Adrenal gland (tissue), 12 donors: Measurements from ENCODE around the gene CEP131. TPM values are rescaled to one million over a fixed set of nuclear protein-coding genes. Genes with fewer than 3 reads are reported as not detected.

Experiments
- DNase-seq, 7 donors: peaks; one replicate each; pipeline ENCODE4 v3.0.0-alpha.2; 2019 to 2020
- H3K27ac ChIP-seq, 5 donors: fragments of 200-600 bp; sonication (generic) in 4 of 5; 1 replicate in 3 of 5; 2 replicates in 2 of 5; pipeline versions ENCODE4 v1.5.1 to v1.8.0; 2016 to 2020; ENCODE audit warnings: mild to moderate bottlenecking in 1 of 5
- H3K27me3 ChIP-seq: fragments of 200-600 bp; 2 replicates; pipeline ENCODE4 v1.8.0; 2021
- H3K36me3 ChIP-seq, 2 donors: fragments of 200-600 bp; replicated peaks in 1 of 2; 1 replicate in 1 of 2; 2 replicates in 1 of 2; pipeline versions ENCODE4 v1.5.1 to v1.8.0; 2018 to 2022
- H3K4me1 ChIP-seq, 2 donors: fragments of 200-600 bp; replicated peaks in 1 of 2; 1 replicate in 1 of 2; 2 replicates in 1 of 2; pipeline versions ENCODE4 v1.5.1 to v1.8.0; 2018 to 2021
- H3K4me3 ChIP-seq, 4 donors: fragments of 200-600 bp; sonication (generic) in 3 of 4; one replicate each; pipeline ENCODE4 v1.5.1; 2016 to 2018
- H3K9me3 ChIP-seq, 3 donors: fragments of 200-600 bp; sonication (generic) in 1 of 3; replicated peaks in 1 of 3; 1 replicate in 2 of 3; 2 replicates in 1 of 3; pipeline versions ENCODE4 v1.5.1 to v1.8.0; 2016 to 2021
- CTCF ChIP-seq, 6 experiments: fragments of 450-650 bp in 4 of 6; fragments of 200-600 bp in 2 of 6; sonication (generic) in 1 of 6; IDR thresholded peaks; 1 replicate in 5 of 6; 2 replicates in 1 of 6; pipeline versions ENCODE4 v1.5.1 to v1.8.0; 2016 to 2021; ENCODE audit warnings: antibody characterized with exemption in 6 of 6, mild to moderate bottlenecking in 2 of 6, moderate library complexity in 1 of 6
- POLR2A ChIP-seq, 2 donors: fragments of 450-650 bp; IDR thresholded peaks; one replicate each; pipeline ENCODE4 v1.6.1; 2017; ENCODE audit warnings: antibody characterized with exemption in 2 of 2, mild to moderate bottlenecking in 2 of 2, moderate library complexity in 1 of 2
- WGBS, 4 donors: extraction: QIAGEN DNeasy Blood & Tissue Kit in 2 of 4; methylation state at CpG; one replicate each; pipeline versions ENCODE4 v1.1.5 to v1.1.7; 2013 to 2017; 5-methylcytosine and 5-hydroxymethylcytosine counted together
- intact Hi-C, 2 donors: fragments of 100-400 bp; cut with DNase I; formaldehyde crosslinking; loops; one replicate each; pipeline versions ENCODE4 v1.14.1 to v1.15.0; 2022 to 2023
- polyA plus RNA-seq, 3 donors: library from polyadenylated mRNA; stranded (reverse); fragments of 200-250 nt in 2 of 3; fragments of 350-450 nt in 1 of 3; fragmentation: Illumina TruSeq in 1 of 3; extraction: RNeasy Lipid Tissue Mini Kit (QIAGEN cat#74804) in 1 of 3; gene quantifications; one replicate each; pipeline ENCODE4 v1.2.3, GENCODE V29; 2013 to 2014
- total RNA-seq, 9 donors: library from RNA; depleted of rRNA in 4 of 9; stranded (reverse); fragments of >200 nt in 4 of 9; fragments of 120-200 nt in 1 of 9; fragmentation: NEBNext Ultra II Directional in 1 of 9; extraction: Animal tissue kit (Norgen Biotek cat#: 25700) in 1 of 9; gene quantifications; one replicate each; pipeline versions ENCODE4 v1.1.0 to v1.2.4, GENCODE V29; 2013 to 2023
- donor health status: healthy with polysubstance abuse.
- donor health status: Bipolar disorder and iron deficiency.
- donor health status: DM: yes; HTN: yes; CAD: no.
- donor health status: DM: no; HTN: no; CAD: no.
- donor health status: DM: no; HTN: no; CAD: no.
- donor health status: DM: yes; HTN: yes; CAD: no.

CEP131 gene
- total and polyA plus RNA-seq, 12 donors, result 0.81 to 55.8 (median 8.2) TPM

GRCh38 chr17:81192386-81193050 lies 30.2 kb downstream of the CEP131 start:
- no peak for DNase-seq
- no peaks in the 10 kb centered on the region for H3K9me3 ChIP-seq
- no peak for TF ChIP-seq POLR2A (IDR thresholded peaks at IDR 0.05)
- no peak for TF ChIP-seq CTCF (IDR thresholded peaks at IDR 0.05)
- WGBS, 4 donors, result 80 to 94% (median 82%) methylated on average over 5 to 34 of the region's 34 CpGs
- intact Hi-C loops, result no loop called here
- no peaks in the 10 kb centered on the region for H3K4me1 ChIP-seq
- no peaks in the 10 kb centered on the region for H3K27me3 ChIP-seq
- H3K4me3 ChIP-seq, result no peak overlapping the region
- no peak overlapping the region for H3K27ac ChIP-seq
- no peaks in the 10 kb centered on the region for H3K36me3 ChIP-seq

GRCh38 chr17:81191646-81192045 lies 31.1 kb downstream of the CEP131 start:
- Histone ChIP-seq H3K27ac (no peak overlapping the region), H3K4me1 (no peaks in the 10 kb centered on the region), H3K9me3 (no peaks in the 10 kb centered on the region), H3K27me3 (no peaks in the 10 kb centered on the region), H3K4me3 (no peak overlapping the region), H3K36me3 (no peaks in the 10 kb centered on the region)
- intact Hi-C loops, result no loop called here
- 95 to 97% (median 95%) methylated on average over 4 to 14 of the region's 14 CpGs for WGBS, 4 donors
- no peak for DNase-seq
- TF ChIP-seq CTCF (IDR thresholded peaks at IDR 0.05), result no peak
- no peak for TF ChIP-seq POLR2A (IDR thresholded peaks at IDR 0.05)

GRCh38 chr17:81191116-81191515 lies 31.6 kb downstream of the CEP131 start:
- intact Hi-C loops, result no loop called here
- no peak overlapping the region for H3K4me3 ChIP-seq
- no peaks in the 10 kb centered on the region for H3K9me3 ChIP-seq
- no peaks in the 10 kb centered on the region for H3K4me1 ChIP-seq
- TF ChIP-seq POLR2A (IDR thresholded peaks at IDR 0.05), result no peak
- no peak for TF ChIP-seq CTCF (IDR thresholded peaks at IDR 0.05)
- 92 to 94% (median 94%) methylated on average over 6 to 20 of the region's 20 CpGs for whole genome bisulfite sequencing, 4 donors
- H3K36me3 ChIP-seq, result no peaks in the 10 kb centered on the region
- H3K27ac ChIP-seq, result no peak overlapping the region
- no peak for DNase-seq
- no peaks in the 10 kb centered on the region for H3K27me3 ChIP-seq

- H3K9me3 ChIP-seq, result no peaks in the 10 kb centered on the region
- no peak overlapping the region for H3K4me3 ChIP-seq
- TF ChIP-seq POLR2A (IDR thresholded peaks at IDR 0.05) (no peak), CTCF (IDR thresholded peaks at IDR 0.05) (no peak)
- 95 to 98% (median 97%) methylated on average over 11 to 28 of the region's 28 CpGs for WGBS, 4 donors
- no peak for DNase-seq
- no peak overlapping the region for H3K27ac ChIP-seq
- H3K4me1 ChIP-seq, result no peaks in the 10 kb centered on the region
- no peaks in the 10 kb centered on the region for H3K27me3 ChIP-seq
- intact Hi-C loops, result no loop called here
- no peaks in the 10 kb centered on the region for H3K36me3 ChIP-seq
Observed at GRCh38 chr17:81190591-81190990, 32.2 kb downstream of the CEP131 start.
